Chondrocyte (in vitro differentiated cells): ENCODE measurements around the gene WWOX. TPM values are rescaled to one million over a fixed set of nuclear protein-coding genes. Genes with fewer than 3 reads are reported as not detected.

Experiments
- DNase-seq: peaks from one replicate; pipeline ENCODE4 v3.0.0; 2021; ENCODE audit warnings: mixed read lengths, low spot score
- H3K27ac Mint-ChIP-seq: one replicate; pipeline ENCODE4 v1.8.0; 2021; ENCODE audit warnings: mild to moderate bottlenecking, moderate library complexity, mixed read lengths; ENCODE audit not compliant: unreplicated experiment
- H3K27me3 Mint-ChIP-seq: 2 replicates; pipeline ENCODE4 v1.8.0; 2021; ENCODE audit warnings: low read depth, mixed read lengths
- H3K36me3 Mint-ChIP-seq: 2 replicates; pipeline ENCODE4 v1.8.0; 2021; ENCODE audit warnings: low read depth, mixed read lengths
- H3K4me1 Mint-ChIP-seq: 2 replicates; pipeline ENCODE4 v1.8.0; 2021; ENCODE audit warnings: low read depth, mild to moderate bottlenecking, mixed read lengths
- H3K4me3 Mint-ChIP-seq: one replicate; pipeline ENCODE4 v1.8.0; 2021; ENCODE audit warnings: mild to moderate bottlenecking, moderate library complexity, mixed read lengths; ENCODE audit not compliant: unreplicated experiment
- H3K9me3 Mint-ChIP-seq: 2 replicates; pipeline ENCODE4 v1.8.0; 2021; ENCODE audit warnings: low read depth, mixed read lengths
- total RNA-seq: library from RNA; stranded (reverse); gene quantifications from 3 replicates; pipeline ENCODE4 v1.2.1, GENCODE V29; 2021
- TF ChIP-seq, protein P1 (sequence below): fragments of 200-600 bp; sonication (generic); IDR thresholded peaks from 2 replicates; pipeline ENCODE4 v1.5.0; 2021; ENCODE audit warnings: antibody characterized with exemption, mild to moderate bottlenecking, moderate library complexity

WWOX gene
- total RNA-seq, 1 donor from 2014 or later: 12.1 TPM

DNA sequence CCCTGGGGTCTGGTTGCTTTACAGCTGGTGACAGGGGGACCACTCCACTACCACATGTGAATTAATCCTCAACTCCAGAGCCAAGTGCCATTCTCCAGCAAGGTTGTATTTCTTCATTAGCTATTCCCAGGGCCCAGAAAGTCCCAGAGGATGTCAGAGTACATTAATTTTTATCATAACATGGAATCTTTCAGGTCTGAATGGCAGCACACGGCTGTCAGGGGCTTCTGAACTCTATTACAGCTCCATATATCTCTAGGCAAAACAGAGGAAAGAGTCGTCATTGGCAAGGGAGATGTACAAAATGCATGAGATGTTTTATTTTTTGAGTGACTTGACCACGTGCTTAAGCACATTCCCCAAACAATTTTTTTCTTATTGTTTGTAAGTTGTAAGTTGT lies 303.4 kb downstream of the WWOX start:
- Mint-ChIP-seq H3K9me3 (peaks cover 7% of the 10 kb centered on the region), H3K27ac (no peak overlapping the region)
- TF ChIP-seq, protein P1, sequence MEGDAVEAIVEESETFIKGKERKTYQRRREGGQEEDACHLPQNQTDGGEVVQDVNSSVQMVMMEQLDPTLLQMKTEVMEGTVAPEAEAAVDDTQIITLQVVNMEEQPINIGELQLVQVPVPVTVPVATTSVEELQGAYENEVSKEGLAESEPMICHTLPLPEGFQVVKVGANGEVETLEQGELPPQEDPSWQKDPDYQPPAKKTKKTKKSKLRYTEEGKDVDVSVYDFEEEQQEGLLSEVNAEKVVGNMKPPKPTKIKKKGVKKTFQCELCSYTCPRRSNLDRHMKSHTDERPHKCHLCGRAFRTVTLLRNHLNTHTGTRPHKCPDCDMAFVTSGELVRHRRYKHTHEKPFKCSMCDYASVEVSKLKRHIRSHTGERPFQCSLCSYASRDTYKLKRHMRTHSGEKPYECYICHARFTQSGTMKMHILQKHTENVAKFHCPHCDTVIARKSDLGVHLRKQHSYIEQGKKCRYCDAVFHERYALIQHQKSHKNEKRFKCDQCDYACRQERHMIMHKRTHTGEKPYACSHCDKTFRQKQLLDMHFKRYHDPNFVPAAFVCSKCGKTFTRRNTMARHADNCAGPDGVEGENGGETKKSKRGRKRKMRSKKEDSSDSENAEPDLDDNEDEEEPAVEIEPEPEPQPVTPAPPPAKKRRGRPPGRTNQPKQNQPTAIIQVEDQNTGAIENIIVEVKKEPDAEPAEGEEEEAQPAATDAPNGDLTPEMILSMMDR: no peak

DNA sequence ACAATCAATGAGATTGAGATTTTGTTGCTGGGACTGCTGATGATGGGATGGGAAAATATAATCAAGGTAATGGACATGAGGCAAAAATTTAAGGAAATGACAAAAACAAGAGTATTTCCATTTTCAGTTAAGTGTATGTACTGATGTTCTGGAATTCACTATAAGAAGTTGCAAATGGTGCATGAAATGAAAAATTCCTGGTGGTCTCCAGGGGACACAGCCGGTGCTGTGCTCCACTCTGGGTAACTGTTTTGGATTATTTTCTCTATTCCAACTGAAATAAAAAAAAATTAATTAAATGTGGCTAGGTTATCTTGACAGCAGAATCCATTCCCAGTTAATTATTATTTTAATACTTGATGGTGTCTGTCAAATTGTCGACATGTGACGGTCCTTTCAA lies 305.6 kb downstream of the WWOX start:
- peaks cover 1% of the 10 kb centered on the region for H3K36me3 Mint-ChIP-seq
- DNase-seq: no peak
- H3K27ac Mint-ChIP-seq: no peak overlapping the region
- H3K4me3 Mint-ChIP-seq: no peak overlapping the region
- H3K9me3 Mint-ChIP-seq: peaks cover 12% of the 10 kb centered on the region
- TF ChIP-seq, protein P1: no peak
- H3K27me3 Mint-ChIP-seq: no peaks in the 10 kb centered on the region
- peaks cover 36% of the 10 kb centered on the region for H3K4me1 Mint-ChIP-seq

More for the DNA sequence above, 303.4 kb downstream of the WWOX start:
- peaks cover 29% of the 10 kb centered on the region for H3K4me1 Mint-ChIP-seq
- no peaks in the 10 kb centered on the region for H3K36me3 Mint-ChIP-seq
- DNase-seq: no peak
- H3K27me3 Mint-ChIP-seq: no peaks in the 10 kb centered on the region
- H3K4me3 Mint-ChIP-seq: no peak overlapping the region

- Mint-ChIP-seq H3K36me3 (peaks cover 1% of the 10 kb centered on the region), H3K9me3 (peaks cover 16% of the 10 kb centered on the region), H3K4me3 (no peak overlapping the region), H3K27me3 (no peaks in the 10 kb centered on the region), H3K4me1 (peaks cover 36% of the 10 kb centered on the region), H3K27ac (peak overlapping the region; percentile 54)
- TF ChIP-seq, protein P1: no peak
- no peak for DNase-seq
Measured at GRCh38 chr16:78405833-78406232, 306.4 kb downstream of the WWOX start.

DNA sequence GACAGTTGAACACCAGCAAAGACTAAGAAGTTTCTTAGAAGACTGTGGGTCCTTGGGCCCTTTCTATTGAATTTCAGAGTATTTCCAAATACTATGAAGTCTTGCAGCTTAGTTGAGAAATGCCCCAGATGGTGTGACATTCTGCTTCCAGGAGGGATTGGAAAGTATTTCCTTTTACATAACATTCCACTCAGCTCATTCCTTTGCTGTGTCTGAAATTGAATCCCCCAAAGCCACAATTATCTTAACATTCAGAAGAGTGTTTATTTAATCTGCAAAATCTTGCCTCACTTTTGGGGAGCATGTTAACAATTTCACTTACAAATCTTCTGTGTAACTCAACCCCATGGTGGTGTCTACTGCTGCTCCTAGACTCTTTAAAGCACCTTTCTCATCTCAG lies 307.7 kb downstream of the WWOX start:
- H3K36me3 Mint-ChIP-seq: peaks cover 2% of the 10 kb centered on the region
- TF ChIP-seq, protein P1: no peak
- H3K27me3 Mint-ChIP-seq: no peaks in the 10 kb centered on the region
- DNase-seq: no peak
- H3K4me3 Mint-ChIP-seq: no peak overlapping the region
- H3K27ac Mint-ChIP-seq: peak overlapping the region; percentile 88
- H3K9me3 Mint-ChIP-seq: peaks cover 19% of the 10 kb centered on the region
- peaks cover 36% of the 10 kb centered on the region for H3K4me1 Mint-ChIP-seq

DNA sequence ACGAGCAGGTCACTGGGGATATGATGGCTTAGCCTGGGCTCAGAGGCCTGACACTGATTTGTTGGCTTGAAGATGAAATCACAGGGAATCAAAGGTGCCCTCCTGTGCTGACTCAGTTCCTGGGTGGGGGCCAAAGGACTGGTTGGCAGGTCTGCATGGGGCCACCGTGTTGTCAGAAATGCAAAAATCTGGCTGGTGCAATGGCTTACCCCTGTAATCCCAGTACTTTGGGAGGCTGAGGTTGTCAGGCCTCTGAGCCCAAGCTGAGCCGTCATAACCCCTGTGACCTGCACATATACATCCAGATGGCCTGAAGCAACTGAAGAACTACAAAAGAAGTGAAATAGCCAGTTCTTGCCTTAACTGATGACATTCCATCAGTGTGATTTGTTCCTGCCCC lies 314.2 kb downstream of the WWOX start:
- no peak overlapping the region for H3K27ac Mint-ChIP-seq
- H3K27me3 Mint-ChIP-seq: no peaks in the 10 kb centered on the region
- H3K9me3 Mint-ChIP-seq: peaks cover 26% of the 10 kb centered on the region
- no peak overlapping the region for H3K4me3 Mint-ChIP-seq
- no peak for DNase-seq
- H3K4me1 Mint-ChIP-seq: peaks cover 3% of the 10 kb centered on the region
- TF ChIP-seq, protein P1: no peak
- H3K36me3 Mint-ChIP-seq: peaks cover 11% of the 10 kb centered on the region
